Naive thymus-derived CD4-positive, alpha-beta T cell (primary cell): ENCODE data around the gene NKG7. TPM values are rescaled to one million over a fixed set of nuclear protein-coding genes. Genes with fewer than 3 reads are reported as not detected.

ENCODE experiments used
- ATAC-seq: fragments of 150-1000 bp; cut with Tn5 transposase; 2 replicates; pipeline ENCODE4 v1.10.0; 2021; ENCODE audit warnings: mild to moderate bottlenecking, moderate library complexity
- CTCF ChIA-PET: fragments of 350-600 bp; sonication (Branson Sonifier 250); formaldehyde crosslinking; loops from one replicate; lab custom pipeline; 2021; ENCODE audit warnings: antibody characterized with exemption; lab: Charles Lee
- POLR2A ChIA-PET: fragments of 350-600 bp; sonication (Branson Sonifier 250); formaldehyde crosslinking; loops from one replicate; lab custom pipeline; 2021; ENCODE audit warnings: antibody characterized with exemption, inconsistent platforms; lab: Charles Lee
- DNase-seq, 9 donors: peaks; one replicate each; pipeline versions ENCODE4 v3.0.0 to v3.0.0-alpha.2; 2020 to 2022; ENCODE audit warnings: mixed read lengths in 1 of 9
- H3K27ac ChIP-seq: one replicate; pipeline ENCODE4 v1.7.0; 2013; ENCODE audit warnings: mild to moderate bottlenecking, low read depth, low read length, moderate library complexity
- H3K27me3 ChIP-seq, 2 donors: one replicate each; pipeline ENCODE4 v1.7.0; 2013; ENCODE audit warnings: low read length in 2 of 2, mild to moderate bottlenecking in 2 of 2, moderate library complexity in 2 of 2; ENCODE audit not compliant: control insufficient read depth in 2 of 2, insufficient read depth in 2 of 2
- H3K36me3 ChIP-seq, 3 experiments: 1 replicate in 2 of 3; 2 replicates in 1 of 3; pipeline ENCODE4 v1.7.0; 2013; ENCODE audit warnings: low read length in 3 of 3, mild to moderate bottlenecking in 3 of 3, moderate library complexity in 1 of 3; ENCODE audit not compliant: insufficient read depth in 3 of 3, control insufficient read depth in 2 of 3
- H3K4me1 ChIP-seq, 2 donors: one replicate each; pipeline ENCODE4 v1.7.0; 2013; ENCODE audit warnings: low read length in 2 of 2, mild to moderate bottlenecking in 2 of 2, moderate library complexity in 1 of 2; ENCODE audit not compliant: control insufficient read depth in 2 of 2, insufficient read depth in 2 of 2
- H3K4me3 ChIP-seq: 2 replicates; pipeline ENCODE4 v1.7.0; 2013; ENCODE audit warnings: mild to moderate bottlenecking, low read length
- H3K9me3 ChIP-seq, 3 experiments: 1 replicate in 2 of 3; 2 replicates in 1 of 3; pipeline ENCODE4 v1.7.0; 2013; ENCODE audit warnings: low read length in 3 of 3; ENCODE audit not compliant: control insufficient read depth in 2 of 3
- H3K27ac Mint-ChIP-seq, 9 donors: one replicate each; pipeline ENCODE4 v1.8.0; 2020 to 2022; ENCODE audit warnings: mixed read lengths in 9 of 9, mild to moderate bottlenecking in 8 of 9, moderate library complexity in 5 of 9, inconsistent platforms in 2 of 9
- H3K27me3 Mint-ChIP-seq, 5 donors: one replicate each; pipeline ENCODE4 v1.8.0; 2021 to 2022; ENCODE audit warnings: mixed read lengths in 5 of 5, mild to moderate bottlenecking in 1 of 5
- H3K36me3 Mint-ChIP-seq, 5 donors: one replicate each; pipeline ENCODE4 v1.8.0; 2020 to 2022; ENCODE audit warnings: mixed read lengths in 5 of 5, mild to moderate bottlenecking in 3 of 5, inconsistent platforms in 1 of 5
- H3K4me1 Mint-ChIP-seq, 7 donors: one replicate each; pipeline ENCODE4 v1.8.0; 2020 to 2022; ENCODE audit warnings: mixed read lengths in 7 of 7, mild to moderate bottlenecking in 3 of 7, inconsistent platforms in 1 of 7
- H3K4me3 Mint-ChIP-seq, 10 donors: one replicate each; pipeline ENCODE4 v1.8.0; 2020 to 2022; ENCODE audit warnings: mild to moderate bottlenecking in 10 of 10, mixed read lengths in 10 of 10, moderate library complexity in 6 of 10, inconsistent platforms in 2 of 10
- H3K9me3 Mint-ChIP-seq, 11 donors: one replicate each; pipeline ENCODE4 v1.8.0; 2020 to 2022; ENCODE audit warnings: mixed read lengths in 11 of 11, mild to moderate bottlenecking in 4 of 11, inconsistent platforms in 1 of 11, moderate library complexity in 1 of 11
- intact Hi-C, 2 donors: fragments of 100-400 bp; cut with micrococcal nuclease; formaldehyde crosslinking; loops; one replicate each; pipeline ENCODE4 v1.15.1; 2023
- polyA plus RNA-seq, 2 donors: library from polyadenylated mRNA; unstranded; fragments of 300-500 nt; fragmentation: Illumina TruSeq; gene quantifications; one replicate each; pipeline ENCODE4 v1.2.3, GENCODE V29; 2021
- total RNA-seq, 6 experiments: library from RNA in 5 of 6; stranded (reverse) in 5 of 6; gene quantifications; 1 replicate in 5 of 6; 2 replicates in 1 of 6; pipeline ENCODE4 v1.2.3 and lab custom pipeline; 2021 to 2026

NKG7 gene
- total and polyA plus RNA-seq, 7 experiments from 2014 or later: 3.9 to 336 (median 9.8) TPM

DNA sequence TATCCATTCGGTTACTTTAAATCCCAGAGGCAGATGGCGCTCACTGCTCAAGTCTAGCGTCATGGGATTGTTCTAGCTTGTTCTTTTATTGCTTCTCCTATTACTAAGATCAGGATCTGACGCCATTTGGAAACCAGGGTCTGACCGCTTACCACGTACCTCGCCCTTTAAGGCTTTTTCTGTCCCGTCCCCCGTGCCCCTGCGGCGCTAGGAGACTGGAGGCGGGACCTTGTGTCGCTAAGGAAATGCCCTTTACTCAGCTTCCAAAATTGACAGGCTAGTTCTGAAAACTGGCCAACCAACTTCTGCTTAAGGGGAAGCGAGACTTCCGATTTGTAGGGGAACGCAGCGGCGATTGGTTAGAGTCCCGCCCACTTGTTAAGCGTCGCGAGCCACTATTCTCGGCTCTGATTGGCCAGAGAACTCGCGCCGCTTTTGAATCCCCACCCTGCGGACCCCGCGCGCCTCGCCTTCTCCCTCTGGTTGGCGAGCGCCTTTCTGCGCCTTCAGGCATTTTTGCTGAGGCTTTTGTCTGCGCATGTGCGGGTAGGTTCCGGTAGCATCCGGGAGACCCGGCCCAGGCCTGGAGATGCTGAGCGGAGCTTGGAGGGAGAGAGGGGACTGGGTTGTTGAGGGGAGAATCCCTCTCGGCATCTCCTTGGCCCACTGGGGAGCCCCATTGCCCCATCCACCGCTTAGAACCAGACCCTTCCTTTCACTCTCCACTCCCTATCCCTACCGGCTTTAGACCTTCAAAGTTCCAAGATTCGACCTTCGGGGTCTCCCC, 21.8 kb upstream of the NKG7 start:
- ChIA-PET CTCF (interaction anchor here (0.6 kb wide), 1 partner anchor 39 kb away, joined by 6 read pairs; no protein-coding TSS in a partner anchor), POLR2A (interaction anchor here (0.6 to 1.2 kb wide), 2 partner anchors 26 to 850 kb away, joined by 3 to 5 read pairs; no protein-coding TSS in a partner anchor)
- Mint-ChIP-seq H3K27ac (peak overlapping the region; percentile 32 to 97 (median 73)), H3K9me3 (no peaks in the 10 kb centered on the region), H3K36me3 (no peaks in the 10 kb centered on the region), H3K4me3 (peak overlapping the region; percentile 79 to 91 (median 86)), H3K27me3 (peaks cover 0 to 4% (median 0%) of the 10 kb centered on the region in 5 donors), H3K4me1 (peaks cover 6 to 60% (median 16%) of the 10 kb centered on the region in 7 donors)
- Histone ChIP-seq H3K4me1 (peaks cover 0 to 14% of the 10 kb centered on the region in 2 donors), H3K27me3 (no peaks in the 10 kb centered on the region), H3K36me3 (no peaks in the 10 kb centered on the region), H3K9me3 (no peaks in the 10 kb centered on the region), H3K4me3 (peak overlapping the region; percentile 46), H3K27ac (peak overlapping the region; percentile 50)
- peak; percentile 95 for ATAC-seq
- intact Hi-C loops: loop anchor here (1.0 to 2.0 kb wide), 6 partner anchors 27 to 285 kb away; partner anchors contain the start of gene CTU1 (in 1 of the 2)
- DNase-seq: peak; percentile 64 to 91 (median 86)

DNA sequence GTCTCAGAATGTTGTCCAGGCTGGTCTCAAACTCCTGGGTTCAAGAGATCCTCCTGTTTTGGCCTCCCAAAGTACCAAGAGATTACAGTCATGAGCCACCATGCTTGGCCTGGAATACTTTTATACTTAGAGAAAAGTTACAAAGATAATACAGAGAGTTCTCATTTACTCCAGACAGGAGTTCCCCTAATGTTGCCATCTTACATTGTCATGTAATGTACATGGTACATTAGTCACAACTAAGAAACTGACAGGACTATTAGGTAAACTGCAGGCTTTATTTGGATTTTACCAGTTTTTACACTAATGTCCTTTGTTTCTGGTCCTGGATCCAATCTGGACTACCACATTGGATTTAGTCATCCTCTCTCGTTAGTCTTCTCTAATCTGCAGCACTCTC, 20.2 kb upstream of the NKG7 start:
- H3K36me3 Mint-ChIP-seq: no peaks in the 10 kb centered on the region
- H3K27me3 Mint-ChIP-seq: peaks cover 0 to 4% (median 0%) of the 10 kb centered on the region in 5 donors
- ChIA-PET CTCF (interaction anchor here (0.6 kb wide), 1 partner anchor 43 kb away, joined by 3 read pairs; no protein-coding TSS in a partner anchor), POLR2A (no interaction called here)
- no peak for DNase-seq
- peaks cover 6 to 54% (median 16%) of the 10 kb centered on the region in 7 donors for H3K4me1 Mint-ChIP-seq
- H3K4me3 Mint-ChIP-seq: peak overlapping the region in 6 of 10 donors; percentile 18 to 71 (median 37)
- Histone ChIP-seq H3K4me1 (peaks cover 0 to 19% of the 10 kb centered on the region in 2 donors), H3K36me3 (no peaks in the 10 kb centered on the region), H3K27me3 (no peaks in the 10 kb centered on the region), H3K27ac (no peak overlapping the region), H3K4me3 (no peak overlapping the region), H3K9me3 (no peaks in the 10 kb centered on the region)
- peak overlapping the region in 1 of 9 donors; percentile 74 for H3K27ac Mint-ChIP-seq
- H3K9me3 Mint-ChIP-seq: no peaks in the 10 kb centered on the region
- no peak for ATAC-seq
- intact Hi-C loops: no loop called here

DNA sequence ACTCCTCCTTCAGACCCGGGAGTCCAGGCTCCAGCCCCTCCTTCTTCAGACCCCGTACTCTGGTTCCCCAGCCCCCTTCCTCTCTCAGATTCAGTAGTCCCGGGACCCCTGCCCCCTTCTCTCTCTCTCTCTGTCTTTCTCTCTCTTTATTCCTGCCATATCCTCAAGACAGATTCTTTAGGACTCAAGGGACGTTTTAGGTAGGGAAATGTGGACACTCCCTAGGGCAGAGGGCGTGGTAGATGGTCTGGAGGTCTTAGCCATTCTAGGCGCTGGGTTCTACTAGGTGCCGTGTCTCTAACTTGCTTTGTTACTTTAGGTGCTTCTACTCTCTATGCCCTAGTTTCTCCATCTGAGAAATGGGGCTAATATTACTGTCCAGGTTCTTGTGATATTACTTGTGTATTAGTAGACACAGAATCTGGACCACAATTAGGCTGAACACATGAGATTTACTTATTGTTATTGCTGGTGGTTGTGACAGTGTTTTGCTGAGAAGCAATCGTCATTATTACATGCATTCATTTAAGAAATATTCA, 18.7 kb upstream of the NKG7 start:
- ATAC-seq (no peak), DNase-seq (no peak)
- Mint-ChIP-seq H3K4me1 (peaks cover 6 to 53% (median 16%) of the 10 kb centered on the region in 7 donors), H3K36me3 (no peaks in the 10 kb centered on the region), H3K27me3 (peaks cover 0 to 4% (median 0%) of the 10 kb centered on the region in 5 donors), H3K4me3 (peak overlapping the region in 3 of 10 donors; percentile 1 to 55 (median 38)), H3K9me3 (no peaks in the 10 kb centered on the region), H3K27ac (peak overlapping the region in 2 of 9 donors; percentile 56 to 77)
- Histone ChIP-seq H3K4me3 (no peak overlapping the region), H3K4me1 (peaks cover 0 to 27% of the 10 kb centered on the region in 2 donors), H3K27me3 (no peaks in the 10 kb centered on the region), H3K27ac (no peak overlapping the region), H3K36me3 (no peaks in the 10 kb centered on the region), H3K9me3 (no peaks in the 10 kb centered on the region)
- intact Hi-C loops: no loop called here
- POLR2A ChIA-PET: no interaction called here
- CTCF ChIA-PET: no interaction called here

DNA sequence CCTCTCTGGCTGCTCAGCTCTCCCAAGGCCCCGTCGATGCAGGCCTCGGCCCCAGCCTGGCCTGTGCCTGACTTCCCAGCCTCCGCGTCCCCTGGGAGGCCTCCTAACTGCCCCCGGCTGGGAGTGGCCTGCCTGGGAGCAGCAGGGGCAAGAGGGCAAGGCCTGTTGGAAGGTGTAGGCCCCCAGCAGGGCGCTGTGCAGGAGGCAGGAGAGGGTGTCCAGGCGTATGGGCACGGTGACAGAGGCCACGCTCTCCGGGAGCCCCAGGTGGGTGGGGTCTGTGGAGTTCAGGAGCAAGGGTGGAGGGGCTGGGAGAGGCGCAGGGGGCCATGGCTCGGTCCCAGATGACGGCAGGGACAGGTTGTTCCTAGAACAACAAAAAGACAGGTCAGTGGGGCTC, 16.7 kb upstream of the NKG7 start:
- ATAC-seq: no peak
- intact Hi-C loops: no loop called here
- no peaks in the 10 kb centered on the region for H3K36me3 Mint-ChIP-seq
- Histone ChIP-seq H3K27me3 (no peaks in the 10 kb centered on the region), H3K36me3 (no peaks in the 10 kb centered on the region), H3K27ac (no peak overlapping the region), H3K4me3 (no peak overlapping the region), H3K9me3 (no peaks in the 10 kb centered on the region), H3K4me1 (peaks cover 0 to 17% of the 10 kb centered on the region in 2 donors)
- POLR2A ChIA-PET: no interaction called here
- peaks cover 5 to 34% (median 6%) of the 10 kb centered on the region in 7 donors for H3K4me1 Mint-ChIP-seq
- peak overlapping the region in 1 of 10 donors; percentile 69 for H3K4me3 Mint-ChIP-seq
- CTCF ChIA-PET: interaction anchor here (0.6 kb wide), 1 partner anchor 180 kb away, joined by 3 read pairs; no protein-coding TSS in a partner anchor
- no peak overlapping the region for H3K27ac Mint-ChIP-seq
- DNase-seq: no peak
- peaks cover 0 to 4% (median 0%) of the 10 kb centered on the region in 5 donors for H3K27me3 Mint-ChIP-seq
- no peaks in the 10 kb centered on the region for H3K9me3 Mint-ChIP-seq

DNA sequence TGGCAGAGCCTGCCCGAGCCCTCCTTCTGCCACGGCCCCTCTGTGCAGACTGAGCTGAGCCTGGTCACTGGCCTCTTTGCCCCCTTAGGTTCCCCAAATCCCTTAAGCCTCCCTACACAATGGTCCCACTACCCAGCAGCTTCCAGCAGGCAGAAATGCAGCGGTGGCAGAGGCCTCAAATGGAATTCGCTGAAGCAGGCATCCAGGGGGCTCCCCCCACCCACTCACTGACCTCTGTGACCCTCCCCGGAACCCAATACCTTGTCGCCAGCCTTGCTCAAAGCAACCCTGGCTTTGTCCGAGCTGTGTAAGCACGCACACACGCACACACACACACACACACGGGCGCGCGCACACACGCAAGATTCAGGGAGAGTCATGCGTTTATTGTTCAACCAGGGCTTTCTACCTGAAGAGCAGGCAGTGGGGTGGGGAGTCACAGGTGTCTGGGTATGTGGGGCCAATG, 15.5 kb upstream of the NKG7 start, which contains the start of gene LIM2:
Gene LIM2, minus strand, starts transcription at position 51 of the 466 bp plus-strand sequence. CDS start 531 bp downstream, outside the sequence.
- H3K36me3 Mint-ChIP-seq: no peaks in the 10 kb centered on the region
- H3K4me3 Mint-ChIP-seq: peak within 1 kb of the TSS in 1 of 10 donors; percentile 63
- peak within 1 kb of the TSS; percentile 27 for H3K4me3 ChIP-seq
- ChIA-PET POLR2A (no interaction called here), CTCF (no interaction called here)
- H3K27me3 Mint-ChIP-seq: peaks cover 0 to 4% (median 0%) of the 10 kb centered on the region in 5 donors
- no peaks in the 10 kb centered on the region for H3K36me3 ChIP-seq
- H3K9me3 ChIP-seq: no peaks in the 10 kb centered on the region
- no peaks in the 10 kb centered on the region for H3K27me3 ChIP-seq
- intact Hi-C loops: no loop called here
- no peak within 1 kb of the TSS for H3K27ac ChIP-seq
- ATAC-seq (no peak), DNase-seq (no peak)
- peaks cover 0 to 2% (median 0%) of the 10 kb centered on the region in 11 donors for H3K9me3 Mint-ChIP-seq
- peak within 1 kb of the TSS in 1 of 9 donors; percentile 55 for H3K27ac Mint-ChIP-seq
- peaks cover 0 to 26% (median 6%) of the 10 kb centered on the region in 7 donors for H3K4me1 Mint-ChIP-seq
- peaks cover 0 to 13% of the 10 kb centered on the region in 2 donors for H3K4me1 ChIP-seq

DNA sequence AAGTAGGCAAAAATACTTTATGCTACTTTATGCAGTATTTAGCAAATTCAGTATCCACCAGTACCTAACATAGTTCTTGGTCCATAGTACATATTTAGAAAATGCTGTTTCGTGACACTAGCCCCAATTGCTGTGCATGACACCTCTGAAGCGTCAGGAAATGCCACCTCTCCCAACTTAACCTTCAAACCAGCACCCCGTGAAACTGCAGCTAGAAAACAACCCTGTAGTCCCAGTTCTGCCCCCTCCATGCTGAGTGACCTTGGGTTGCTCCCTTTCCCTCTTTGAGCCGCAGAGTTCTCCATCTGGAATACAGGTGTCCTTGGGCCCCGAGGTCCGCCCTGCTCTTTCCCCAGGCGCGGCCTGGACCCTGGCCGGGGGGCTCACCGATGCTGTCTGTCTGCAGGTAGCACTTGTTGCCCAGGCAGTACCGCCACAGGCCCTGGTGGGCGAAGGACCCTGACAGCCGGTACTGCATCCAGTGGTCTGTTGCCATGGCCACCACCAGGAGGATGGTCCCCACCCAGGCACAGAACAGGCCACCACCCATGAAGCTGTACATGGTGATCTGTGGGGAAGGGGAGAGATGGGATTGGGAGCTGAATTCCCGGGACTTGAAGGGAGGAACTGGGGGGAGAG, 14.5 kb upstream of the NKG7 start:
- peaks cover 0 to 8% (median 0%) of the 10 kb centered on the region in 11 donors for H3K9me3 Mint-ChIP-seq
- Histone ChIP-seq H3K27ac (no peak overlapping the region), H3K9me3 (no peaks in the 10 kb centered on the region), H3K36me3 (no peaks in the 10 kb centered on the region), H3K4me1 (peaks cover 0 to 13% of the 10 kb centered on the region in 2 donors), H3K27me3 (no peaks in the 10 kb centered on the region), H3K4me3 (peak overlapping the region; percentile 27)
- peaks cover 0 to 4% (median 0%) of the 10 kb centered on the region in 5 donors for H3K36me3 Mint-ChIP-seq
- peak overlapping the region in 1 of 10 donors; percentile 63 for H3K4me3 Mint-ChIP-seq
- H3K27ac Mint-ChIP-seq: peak overlapping the region in 1 of 9 donors; percentile 55
- H3K27me3 Mint-ChIP-seq: peaks cover 0 to 4% (median 0%) of the 10 kb centered on the region in 5 donors
- intact Hi-C loops: no loop called here
- CTCF ChIA-PET: no interaction called here
- no peak for DNase-seq
- peak; percentile 67 for ATAC-seq
- H3K4me1 Mint-ChIP-seq: peaks cover 0 to 21% (median 6%) of the 10 kb centered on the region in 7 donors
- POLR2A ChIA-PET: no interaction called here
